Uterine smooth muscle cell (primary cell): Measurements from ENCODE around the gene OR6C1. TPM values are rescaled to one million over a fixed set of nuclear protein-coding genes. Genes with fewer than 3 reads are reported as not detected.

Source experiments
- total RNA-seq: library from RNA; depleted of rRNA; stranded (reverse); fragments of >200 nt; gene quantifications from 2 replicates; pipeline ENCODE4 v1.2.3, GENCODE V29; 2014

The OR6C1 gene
- total RNA-seq, result not detected in 2 replicates

DNA sequence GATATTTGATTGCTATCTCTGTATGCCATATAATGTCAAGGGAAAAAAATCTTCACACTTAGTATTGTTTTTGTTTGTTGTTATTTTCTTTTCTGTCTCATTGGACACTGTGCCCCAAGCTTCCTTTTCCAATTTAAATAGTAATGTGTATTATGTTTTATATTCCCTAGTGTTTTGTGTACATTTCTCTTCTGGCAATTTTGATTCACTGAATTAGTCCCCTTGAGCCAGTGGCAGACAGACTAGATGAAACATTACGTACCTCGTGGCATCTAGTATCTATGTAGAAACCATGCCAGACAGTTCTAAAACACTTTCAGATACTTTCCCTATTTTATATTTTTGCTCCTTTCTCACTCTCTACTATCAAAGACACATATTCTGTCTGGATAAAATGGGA is at the start of gene OR6C1:
Gene OR6C1 (plus strand): TSS at position 301 of the 400 bp plus-strand sequence. CDS start 6,257 bp downstream, outside the sequence.

GRCh38 chr12:55296469-55296868 is 17.7 kb upstream of the OR6C1 start, which contains the start of gene OR6C6:
Gene OR6C6, minus strand, starts transcription at chr12:55296569. Its CDS starts 1,337 bp downstream, at chr12:55295232.

GRCh38 chr12:55330446-55330845 is 16.3 kb downstream of the OR6C1 start, which contains the start of gene OR6C3:
Gene OR6C3, plus strand, starts transcription at chr12:55330746. Its CDS starts 955 bp downstream, at chr12:55331701.

DNA sequence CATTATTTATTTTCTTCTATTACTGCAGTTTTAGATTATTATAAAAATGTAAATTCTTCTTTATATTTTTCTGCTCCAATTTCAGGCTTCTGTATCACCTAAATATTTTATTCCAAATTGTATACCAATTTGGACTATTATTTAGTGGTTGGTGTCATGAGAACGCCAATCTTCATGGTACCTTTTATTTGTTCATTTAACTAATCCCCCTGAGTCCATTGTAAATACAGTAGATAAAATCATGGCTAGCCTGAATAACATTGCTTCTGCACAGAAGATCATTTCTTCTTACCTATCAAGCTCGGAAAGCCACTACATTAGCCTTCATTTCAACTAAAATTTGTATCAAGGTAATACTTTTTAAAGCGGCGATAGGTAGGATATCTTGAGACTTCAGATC is 48.5 kb downstream of the OR6C1 start, which contains the start of gene OR6C75:
Gene OR6C75 (plus strand): TSS at position 301 of the 400 bp plus-strand sequence. CDS start 2,136 bp downstream, outside the sequence.

Other genes with a start within 250 kb of the OR6C1 start
- not detected in 2 replicates for gene OR9K2, start 187.9 kb upstream of the OR6C1 start, total RNA-seq
- not detected in 2 replicates for gene OR10A7, start 93.3 kb upstream of the OR6C1 start, total RNA-seq
- gene OR6C74, start 69.7 kb upstream of the OR6C1 start, total RNA-seq, result not detected in 2 replicates
- gene OR6C6, start 17.8 kb upstream of the OR6C1 start, total RNA-seq, result not detected in 2 replicates
- not detected in 2 replicates for gene OR6C3, start 16.4 kb downstream of the OR6C1 start, total RNA-seq
- not detected in 2 replicates for gene OR6C75, start 48.6 kb downstream of the OR6C1 start, total RNA-seq
- not detected in 2 replicates for gene OR6C65, start 86.2 kb downstream of the OR6C1 start, total RNA-seq
- not detected in 2 replicates for gene OR6C76, start 111.9 kb downstream of the OR6C1 start, total RNA-seq
- not detected in 2 replicates for gene OR6C2, start 129.7 kb downstream of the OR6C1 start, total RNA-seq
- gene OR6C70, start 155.8 kb downstream of the OR6C1 start, total RNA-seq, result not detected in 2 replicates
- not detected in 2 replicates for gene OR6C68, start 178.0 kb downstream of the OR6C1 start, total RNA-seq
- not detected in 2 replicates for gene OR6C4, start 235.3 kb downstream of the OR6C1 start, total RNA-seq